Stimulated activated CD4-positive, alpha-beta T cell treated with anti-CD3 and anti-CD28 coated beads, TNF-alpha, amount 100 ng/mL, for 4 hours (primary cell): ENCODE measurements around the gene RAB15.

ENCODE experiments used
- DNase-seq, 3 experiments: peaks; one replicate each; pipeline ENCODE4 v3.0.0-alpha.2; 2020; ENCODE audit warnings: low read depth in 3 of 3

RAB15 gene

DNA sequence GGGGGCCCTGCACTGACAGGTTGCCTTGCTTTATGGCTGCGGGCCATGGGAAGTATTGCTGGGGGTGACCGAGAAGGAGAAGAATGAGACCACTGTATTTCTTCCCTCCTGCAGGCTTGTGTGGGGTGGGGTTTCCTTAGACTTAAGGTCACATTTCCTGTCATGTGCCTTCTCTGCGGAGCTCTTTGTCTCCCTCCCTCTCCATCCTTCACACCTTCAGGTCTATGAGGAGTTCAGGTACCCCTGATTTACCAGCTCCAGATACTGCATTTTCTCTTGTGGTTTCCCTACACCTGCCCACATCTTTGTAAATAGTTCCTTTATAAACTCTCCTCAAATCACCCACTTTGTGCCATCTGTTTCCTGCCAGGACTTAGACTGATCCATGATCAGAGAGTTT is 18.2 kb upstream of the RAB15 start:
- no peak for DNase-seq

DNA sequence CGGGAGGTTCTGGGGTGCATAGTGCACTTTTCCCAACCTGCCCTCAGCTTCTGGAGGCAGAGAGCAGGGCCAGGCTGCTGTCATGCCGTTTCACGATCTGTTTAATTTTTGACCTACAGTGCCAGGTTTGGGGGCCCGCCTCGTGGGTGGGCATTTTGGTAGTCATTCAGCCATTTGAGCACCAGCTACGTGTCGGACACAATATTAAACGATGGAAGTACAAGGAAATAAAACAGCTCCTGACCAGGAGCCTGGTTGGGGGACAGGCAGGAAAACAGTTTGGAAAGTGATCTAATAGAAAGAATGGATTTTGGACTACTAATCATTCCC is 15.3 kb upstream of the RAB15 start:
- DNase-seq: no peak

DNA sequence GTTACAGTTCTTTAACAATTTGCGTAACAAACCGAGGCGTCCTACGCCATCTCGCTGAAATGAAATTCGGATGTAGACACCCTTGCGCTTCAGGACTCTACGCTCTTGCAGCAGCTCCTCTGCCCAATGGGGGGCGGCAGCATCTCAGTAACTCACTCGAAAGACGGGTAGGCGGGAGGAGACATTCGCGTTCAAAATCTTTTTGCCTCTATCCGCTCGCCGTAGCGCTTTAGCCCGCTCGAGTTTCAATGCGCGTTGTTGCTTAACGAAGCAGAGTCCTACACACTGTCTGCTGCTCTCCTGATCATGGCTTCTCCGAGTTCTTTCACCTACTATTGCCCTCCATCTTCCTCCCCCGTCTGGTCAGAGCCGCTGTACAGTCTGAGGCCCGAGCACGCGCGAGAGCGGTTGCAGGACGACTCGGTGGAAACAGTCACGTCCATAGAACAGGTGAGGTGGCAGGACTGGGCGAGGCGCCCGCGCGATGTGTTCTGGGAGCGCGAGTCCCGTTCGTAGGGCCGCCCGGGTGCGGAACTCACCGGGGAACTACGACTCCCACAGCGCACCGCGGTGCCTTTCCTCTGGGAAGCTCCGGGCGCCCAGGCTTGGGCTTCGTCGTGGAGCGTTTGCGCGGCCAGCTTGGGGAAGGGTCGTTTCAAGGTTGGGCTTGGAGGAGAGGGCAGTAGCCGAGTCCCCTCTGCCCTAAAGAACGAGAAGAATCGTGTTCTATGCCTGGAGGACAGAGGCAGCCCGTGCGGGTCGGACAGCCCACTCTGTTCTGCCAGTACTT is 14.7 kb upstream of the RAB15 start, which contains the start of gene FNTB:
FNTB (plus strand) TSS at position 248 of the 790 bp plus-strand sequence; CDS start at position 307, 59 bp downstream.
- DNase-seq: peak; percentile 83 to 88 (median 86)

DNA sequence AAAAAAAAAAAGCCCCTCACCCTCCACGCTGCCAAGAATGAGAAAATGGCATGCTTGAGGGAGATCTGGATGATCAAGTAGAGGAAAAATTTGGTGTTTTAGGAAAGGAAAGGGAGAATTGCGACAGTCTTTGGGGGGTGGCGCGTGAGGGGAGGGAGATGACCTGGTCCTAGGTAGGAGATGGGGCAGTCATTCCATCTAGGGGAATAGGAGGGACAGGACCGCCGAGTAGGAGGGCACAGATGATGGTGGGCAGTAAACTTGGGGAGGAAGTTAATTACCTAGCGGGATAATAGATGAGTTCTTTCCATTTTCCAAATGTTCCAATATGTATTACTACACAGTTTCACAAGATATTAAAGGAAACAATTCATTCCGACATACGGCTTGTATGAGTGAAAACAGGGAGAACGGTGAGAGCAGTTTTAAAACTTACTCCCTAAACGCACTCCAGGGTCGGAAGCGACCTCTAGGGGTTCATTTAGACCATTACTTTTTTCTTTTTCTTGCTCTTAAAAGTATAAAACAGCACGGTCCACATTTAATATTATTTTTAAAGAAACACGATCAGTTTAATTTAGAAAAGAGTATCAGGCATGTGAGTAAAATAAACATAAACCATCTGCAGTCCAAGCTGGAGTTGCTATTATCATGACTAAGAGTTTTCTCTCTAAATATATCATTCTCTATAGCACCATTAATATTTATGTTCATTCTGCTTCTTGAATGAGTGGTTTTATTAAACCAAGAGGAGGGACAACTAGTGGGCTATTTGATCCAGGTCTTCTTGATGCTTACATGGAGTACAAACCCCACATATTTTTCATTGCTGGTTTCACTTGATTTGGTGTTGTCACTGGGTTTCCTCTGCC is 11.5 kb upstream of the RAB15 start:
- no peak for DNase-seq

DNA sequence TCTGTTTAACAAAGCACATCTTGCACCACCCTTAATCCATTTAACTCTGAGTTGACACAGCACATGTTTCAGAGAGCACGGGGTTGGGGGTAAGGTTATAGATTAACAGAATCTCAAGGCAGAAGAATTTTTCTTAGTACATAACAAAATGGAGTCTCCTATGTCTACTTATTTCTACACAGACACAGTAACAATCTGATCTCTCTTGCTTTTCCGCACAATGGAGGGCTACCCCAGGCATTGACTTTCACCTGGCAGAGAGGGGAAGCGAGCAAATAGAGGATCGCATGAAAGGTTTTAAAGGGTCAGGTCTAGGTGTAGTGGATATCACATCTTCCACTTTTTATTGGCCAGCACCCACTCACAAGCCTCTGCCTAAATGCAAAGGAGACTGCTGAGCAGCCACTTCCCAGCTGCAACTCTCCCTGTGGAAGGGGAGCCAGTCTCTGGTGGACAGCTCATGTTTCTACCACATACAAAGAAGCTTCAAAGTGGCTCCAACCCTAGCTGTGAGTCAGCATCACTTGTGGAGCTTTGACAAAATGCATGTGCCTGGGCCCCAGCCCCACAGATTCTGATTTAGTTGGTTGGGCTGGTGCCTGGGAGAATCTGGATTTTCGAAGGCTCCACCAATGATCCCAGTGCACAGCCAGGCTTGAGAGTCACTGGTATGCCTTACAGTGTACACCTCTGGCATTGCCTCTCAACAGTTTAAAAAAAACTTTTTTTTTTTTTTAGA is 7.4 kb upstream of the RAB15 start:
- no peak for DNase-seq

DNA sequence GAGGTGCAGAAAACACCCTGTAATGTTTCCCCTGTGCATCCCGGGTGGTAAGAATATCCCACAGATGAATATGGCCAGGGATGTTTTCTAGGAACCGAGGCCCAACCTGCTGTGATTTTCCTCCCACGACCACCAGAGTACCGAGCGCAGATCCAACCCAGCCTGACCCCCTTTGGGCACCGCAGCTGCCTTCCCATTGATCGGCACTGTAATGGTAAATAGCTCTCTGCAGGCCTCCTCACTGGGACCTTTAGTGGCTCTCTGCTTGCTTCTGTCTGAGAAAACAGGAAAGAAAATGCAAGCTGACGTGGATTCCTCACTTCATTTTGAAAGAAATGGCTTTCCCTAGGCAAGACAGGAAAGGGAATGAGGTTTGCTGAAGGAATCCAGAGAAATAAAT is 2.4 kb upstream of the RAB15 start:
- DNase-seq: no peak

DNA sequence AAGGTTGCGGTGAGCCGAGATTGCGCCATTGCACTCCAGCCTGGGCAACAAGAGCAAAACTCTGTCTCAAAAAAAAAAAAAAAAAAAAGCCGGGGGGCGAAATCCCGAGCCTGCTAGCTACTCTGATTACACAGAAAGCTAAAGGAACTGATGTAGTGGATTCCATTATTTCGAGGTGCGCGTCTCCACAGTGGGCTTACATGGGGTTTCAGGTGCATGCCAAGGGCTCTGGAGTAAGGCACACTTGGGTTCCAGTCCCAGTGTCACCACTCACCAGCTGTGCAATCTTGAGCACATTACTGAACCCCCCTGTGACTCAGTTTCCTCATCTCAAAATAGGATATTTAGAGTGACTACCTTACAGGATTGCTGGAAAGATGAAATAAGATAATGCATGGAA is 1.7 kb upstream of the RAB15 start:
- no peak for DNase-seq

DNA sequence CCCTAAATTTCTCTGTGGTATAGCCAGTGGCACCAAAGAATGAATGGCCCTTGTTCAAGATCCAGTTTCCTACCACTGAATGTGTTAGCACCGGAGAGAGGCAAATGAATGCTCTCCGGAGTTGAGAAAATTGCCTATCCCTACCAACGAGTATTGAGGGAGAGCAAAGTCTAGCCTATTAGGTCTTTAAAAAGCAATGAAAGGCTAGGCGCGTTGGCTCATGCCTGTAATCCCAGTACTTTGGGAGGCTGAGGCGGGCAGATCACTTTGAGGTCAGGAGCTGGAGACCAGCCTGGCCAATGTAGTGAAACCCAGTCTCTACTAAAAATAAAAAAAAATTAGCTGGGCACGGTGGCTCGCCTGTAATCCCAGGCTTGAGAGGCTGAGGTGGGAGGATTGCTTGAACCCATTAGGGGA is 898 bp upstream of the RAB15 start:
- DNase-seq: no peak

DNA sequence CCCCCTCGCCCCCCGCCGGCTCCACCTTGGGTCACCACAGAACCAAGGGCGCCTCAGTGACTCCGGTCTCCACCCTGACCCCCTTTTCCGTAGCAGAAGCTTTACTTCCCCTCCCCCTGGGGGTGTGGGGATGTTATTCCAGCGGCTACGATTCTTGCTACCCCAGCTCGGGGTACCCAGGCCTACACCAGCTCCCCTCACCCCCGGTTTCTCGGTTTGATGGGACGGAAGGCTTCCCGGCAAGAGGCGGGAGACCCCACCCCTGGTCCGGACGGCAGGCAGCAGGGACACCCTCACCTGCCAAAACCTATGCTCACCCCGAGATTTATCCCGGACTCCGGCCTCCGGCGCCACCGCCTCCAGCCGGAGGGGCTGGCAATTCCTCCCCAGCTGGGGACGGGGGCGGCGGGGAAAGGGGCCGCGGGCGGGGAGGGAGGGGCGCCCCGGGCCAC is 619 bp downstream of the RAB15 start:
- DNase-seq: no peak

DNA sequence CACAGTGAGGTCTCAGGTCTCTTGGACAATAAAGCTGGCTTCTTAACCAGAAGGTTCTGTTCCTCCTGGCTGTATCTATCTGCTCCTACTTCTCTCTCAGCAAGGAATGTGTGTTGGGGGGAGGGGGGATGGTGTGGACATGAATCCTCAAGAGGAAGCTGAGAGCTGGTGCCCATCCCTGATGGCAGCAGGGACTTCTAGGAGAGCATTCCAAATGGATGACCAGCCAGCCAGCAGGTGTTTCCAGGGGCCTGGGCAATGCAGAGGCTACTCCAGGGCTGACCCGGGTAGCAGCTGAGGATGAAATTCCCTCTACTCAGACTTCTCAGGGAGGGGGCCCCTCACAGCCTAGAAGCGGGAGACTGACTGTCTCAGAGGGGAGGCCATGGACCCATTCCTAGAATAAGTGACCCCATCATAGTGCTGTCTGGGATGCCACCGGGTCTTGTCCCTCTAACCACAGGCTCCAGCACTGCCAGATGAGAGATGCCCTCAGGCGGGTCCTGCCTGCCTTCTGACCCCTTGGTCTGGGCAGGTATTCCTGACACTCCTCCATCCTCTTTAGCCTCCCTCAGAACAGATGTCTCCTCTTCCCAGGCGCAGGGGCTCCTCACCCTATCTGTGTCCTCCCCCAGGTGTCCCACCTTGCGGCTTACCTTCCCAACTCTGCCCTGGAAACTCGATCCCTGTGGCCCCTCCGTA is 1.2 kb downstream of the RAB15 start:
- no peak for DNase-seq

DNA sequence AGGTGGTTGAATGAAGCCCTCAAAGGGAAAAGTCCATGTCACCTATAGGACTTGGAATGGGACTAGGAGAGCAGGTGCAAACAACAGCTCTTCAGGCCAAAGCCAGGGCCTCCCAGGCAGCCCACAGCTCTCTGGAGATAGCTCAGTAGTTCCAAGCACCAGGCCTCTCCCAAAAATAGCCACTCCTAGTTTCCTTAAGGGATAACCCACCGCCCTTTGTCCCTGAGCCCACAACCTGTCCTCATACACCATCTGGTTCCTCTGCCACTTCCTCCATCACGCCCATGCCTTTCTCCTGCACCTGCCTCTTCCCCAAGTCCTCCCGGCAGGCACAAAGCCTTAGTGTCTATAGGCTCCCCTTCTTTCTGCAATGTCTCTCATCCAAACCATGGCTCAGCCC is 2.1 kb downstream of the RAB15 start:
- no peak for DNase-seq

DNA sequence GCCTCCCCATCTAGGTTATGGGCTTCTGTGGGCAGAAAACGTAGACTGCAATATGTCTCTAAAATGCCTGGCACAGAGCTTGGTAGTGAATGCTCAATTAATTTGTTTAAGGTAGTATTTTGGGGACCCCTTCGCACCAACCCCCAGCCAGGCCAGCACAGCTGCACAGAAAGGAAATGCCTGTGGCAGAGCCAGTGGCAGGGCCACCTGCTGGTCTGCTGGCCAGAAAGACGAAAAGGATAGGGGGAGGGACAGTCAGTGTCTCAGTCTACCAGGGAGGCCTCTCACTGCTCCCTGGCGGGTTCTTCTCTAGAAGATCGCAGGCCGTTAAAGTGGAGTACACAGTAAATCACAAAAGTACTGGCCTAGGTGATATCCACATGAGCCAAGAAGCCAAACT is 3.5 kb downstream of the RAB15 start:
- DNase-seq: no peak

DNA sequence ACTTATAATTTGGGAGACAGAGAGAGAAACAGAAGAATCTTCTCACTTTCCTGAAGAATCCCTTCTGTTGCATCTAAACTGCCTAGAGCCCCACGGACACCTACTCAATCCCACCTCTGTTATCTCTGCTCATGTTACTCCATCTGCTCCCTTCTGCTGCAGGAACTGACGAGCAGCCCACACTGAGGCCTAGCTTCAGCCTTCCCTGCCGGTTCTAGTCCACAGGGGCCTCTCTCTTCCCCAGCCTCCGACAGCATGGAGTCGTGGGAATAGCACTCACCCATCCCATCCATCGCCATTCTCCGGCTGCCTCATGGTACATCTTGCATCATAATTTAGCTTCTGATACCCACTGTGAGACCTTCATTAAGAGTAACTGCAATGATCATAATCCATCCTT is 4.0 kb downstream of the RAB15 start:
- no peak for DNase-seq

DNA sequence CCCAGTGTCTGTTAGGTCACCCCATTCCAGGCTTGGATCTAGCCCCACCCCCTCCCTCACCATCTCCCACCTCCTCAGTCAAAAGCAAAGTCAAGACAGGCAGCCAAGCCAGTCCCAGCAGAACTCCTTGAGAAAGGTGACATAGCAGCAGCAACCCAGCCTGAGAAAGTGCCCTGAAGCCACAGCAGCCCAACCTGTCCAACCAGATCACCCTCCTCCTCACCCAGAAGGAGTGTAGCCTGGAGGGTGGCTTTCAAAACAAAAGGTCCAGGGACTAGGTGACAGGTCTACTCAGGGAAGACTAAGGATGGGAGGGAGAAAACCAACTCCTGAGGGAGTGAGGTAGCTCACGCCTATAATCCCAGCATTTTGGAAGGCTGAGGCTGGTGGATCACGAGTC is 5.2 kb downstream of the RAB15 start:
- DNase-seq: no peak

DNA sequence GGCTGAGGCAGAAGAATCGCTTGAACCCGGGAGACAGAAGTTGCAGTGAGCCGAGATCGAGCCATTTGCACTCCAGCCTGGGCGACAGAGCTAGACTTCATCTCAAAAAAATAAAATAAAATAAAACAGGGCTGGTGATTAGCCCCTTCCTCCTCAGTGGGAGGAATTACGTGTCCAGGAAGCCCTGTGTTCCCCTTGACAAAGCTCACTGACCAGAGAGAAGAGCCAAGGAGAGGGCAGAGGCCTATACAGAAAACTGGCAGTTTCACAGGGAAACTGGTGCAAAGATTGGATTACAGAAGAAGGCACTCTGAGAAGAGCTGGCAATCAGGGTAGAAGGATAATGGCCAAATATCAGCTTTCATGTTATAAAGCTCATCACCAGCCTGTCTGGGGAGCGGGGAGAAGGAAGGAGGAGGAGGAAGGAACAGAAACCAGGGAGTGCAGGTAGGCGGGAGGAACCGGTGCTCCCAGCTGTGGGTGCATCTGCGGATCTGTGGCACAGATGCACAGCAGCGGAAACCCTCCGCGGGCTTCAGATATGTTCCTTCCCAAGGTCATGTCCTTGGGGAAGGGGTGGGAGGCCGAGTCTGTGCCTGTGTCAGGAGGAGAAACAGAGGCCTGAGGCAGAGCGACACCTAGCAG is 6.7 kb downstream of the RAB15 start:
- DNase-seq: no peak

DNA sequence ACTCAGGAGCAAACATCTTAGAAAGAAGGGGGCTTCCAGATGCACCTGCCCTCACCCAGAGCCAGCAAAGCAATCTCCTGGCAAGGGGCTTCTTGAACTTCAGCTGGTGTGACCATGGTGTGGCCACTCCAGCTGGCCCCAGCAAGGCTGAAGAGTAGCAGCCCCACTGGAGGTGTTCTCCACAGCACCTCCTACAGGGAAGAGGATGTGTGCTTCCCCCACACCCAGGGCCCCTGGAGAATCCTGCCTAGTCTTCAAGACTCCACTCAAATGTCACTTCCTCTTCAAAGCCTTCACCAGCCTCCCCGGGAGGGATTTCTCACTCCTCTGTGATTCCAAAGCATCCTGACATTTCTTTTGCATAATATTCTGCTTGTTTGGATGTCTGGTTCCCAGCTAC is 8.5 kb downstream of the RAB15 start:
- DNase-seq: no peak

DNA sequence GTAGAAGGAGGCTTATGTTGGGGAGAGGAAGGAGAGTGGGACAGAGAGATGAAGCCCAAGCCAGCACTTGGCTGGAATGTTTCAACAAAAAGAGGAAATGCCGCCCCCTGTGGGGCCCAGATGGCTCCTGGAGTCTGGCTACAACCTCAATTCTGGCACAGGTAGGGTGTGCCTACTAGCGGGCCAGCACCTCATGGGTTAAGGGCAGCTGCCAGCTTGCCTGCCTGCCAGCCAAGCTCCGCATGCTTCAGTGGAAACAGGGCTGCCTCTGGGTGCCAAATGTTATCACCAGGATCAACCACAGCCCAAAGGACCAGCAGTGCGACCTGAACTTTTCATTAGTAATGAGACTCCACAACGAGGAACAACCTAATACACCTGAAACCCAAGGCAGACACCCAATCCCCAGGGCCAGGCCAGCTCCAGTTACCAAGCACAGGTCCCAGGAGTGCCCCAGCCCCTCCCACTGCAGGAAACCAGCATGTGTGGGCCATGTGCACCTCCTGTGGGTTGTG is 11.3 kb downstream of the RAB15 start:
- no peak for DNase-seq

DNA sequence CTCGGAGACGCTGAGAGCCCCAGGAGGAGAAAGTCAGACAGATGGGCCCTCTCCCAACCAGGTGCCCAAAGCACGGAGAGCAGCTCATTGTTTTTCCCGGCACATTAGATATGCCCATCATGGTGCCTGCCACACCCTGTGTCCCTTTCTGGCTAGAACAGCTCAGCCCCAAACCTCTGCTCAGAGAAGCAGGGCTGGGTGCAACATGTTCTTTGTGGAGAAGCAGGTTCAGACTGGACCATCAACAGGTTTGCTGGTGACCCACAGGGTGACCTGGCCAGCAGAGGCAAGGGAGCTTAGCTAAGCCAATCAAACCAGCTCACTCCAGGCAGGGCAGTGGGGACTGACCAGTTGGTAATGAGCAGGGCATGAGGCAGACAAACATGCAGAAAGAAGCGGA is 13.4 kb downstream of the RAB15 start:
- DNase-seq: no peak

DNA sequence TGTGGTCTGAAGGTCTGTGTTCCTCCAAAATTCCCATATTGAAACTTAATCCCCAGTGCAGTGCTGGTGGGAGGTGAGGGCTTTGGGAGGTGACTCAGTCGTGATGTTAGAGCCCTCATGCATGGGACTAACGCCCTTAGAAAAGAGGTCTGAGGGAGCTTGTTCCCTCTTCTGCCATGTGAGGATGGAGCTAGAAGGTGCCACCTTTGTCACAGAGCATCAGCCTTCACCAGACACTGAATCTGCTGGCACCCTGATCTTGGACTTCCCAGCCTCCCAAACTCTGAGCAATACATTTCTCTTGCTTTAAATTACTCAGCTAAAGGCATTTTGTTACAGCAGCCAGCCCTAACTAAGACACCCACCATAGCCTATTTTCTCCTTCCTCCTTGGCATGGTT is 13.9 kb downstream of the RAB15 start:
- no peak for DNase-seq

DNA sequence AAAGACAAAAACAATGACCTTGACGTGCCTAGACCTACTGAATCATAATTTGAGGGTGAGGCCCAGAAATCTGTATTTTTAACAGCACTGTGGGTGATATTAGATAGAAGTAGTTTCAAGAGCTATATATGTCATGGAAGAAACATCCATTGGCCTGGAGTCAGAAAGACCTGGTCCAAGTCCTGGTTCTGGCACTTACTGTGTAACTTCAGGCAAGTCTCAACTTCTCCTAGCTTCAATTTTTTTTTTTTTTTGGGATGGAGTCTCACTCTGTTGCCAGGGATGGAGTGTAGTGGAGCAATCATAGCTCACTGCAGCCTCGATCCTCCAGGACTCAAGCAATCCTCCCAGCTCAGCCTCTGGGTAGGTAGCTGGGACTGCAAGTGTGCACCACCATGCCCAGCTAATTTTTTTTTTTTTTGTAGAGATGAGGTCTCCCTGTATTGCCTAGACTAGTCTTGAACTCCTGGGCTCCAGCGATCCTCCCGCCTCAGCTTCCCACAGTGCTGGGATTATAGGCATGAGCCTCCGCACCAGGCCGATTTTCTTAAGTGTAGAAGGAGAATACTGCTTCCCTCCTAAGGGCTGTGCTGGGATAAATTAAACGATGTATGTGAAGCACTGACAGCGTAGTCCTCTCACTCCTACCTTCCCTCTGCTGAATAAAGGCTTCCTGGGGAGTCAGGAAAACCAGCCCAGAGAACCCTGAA is 15.3 kb downstream of the RAB15 start:
- DNase-seq: no peak
